ENCODE data around the gene KIF4A. TPM values are rescaled to one million over a fixed set of nuclear protein-coding genes. Genes with fewer than 3 reads are reported as not detected.
"Not testable (repeated sequence)": the region's sequence is repeated elsewhere in the genome, so short reads cannot be mapped to it uniquely, and the experiment has no call there.

KIF4A gene
- total RNA-seq, 1 donor from 2014 or later: not detected

DNA sequence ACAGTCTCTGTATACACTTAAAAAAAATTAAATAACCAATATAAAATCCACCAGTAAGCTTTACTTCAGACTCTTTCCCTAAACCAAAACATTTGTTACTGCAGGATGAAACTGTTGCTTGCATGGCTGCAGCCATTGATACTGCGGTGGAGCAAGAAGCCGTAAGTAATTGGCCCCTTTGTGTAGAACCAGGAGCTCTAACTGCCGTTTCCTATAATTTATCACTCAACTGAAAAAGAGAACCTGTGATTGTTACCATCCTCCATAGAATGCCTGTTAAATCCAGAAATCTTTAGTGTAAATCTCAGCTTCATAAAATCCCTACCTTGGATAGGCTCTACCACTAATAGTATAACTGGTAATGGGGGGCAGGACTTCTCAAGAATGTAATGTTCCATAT is 62.6 kb downstream of the KIF4A start:
- intact Hi-C loops (cut with DNase I): no loop called here

GRCh38 chrX:70353514-70353913 is 63.6 kb downstream of the KIF4A start:
- Histone ChIP-seq H3K36me3 (no peaks in the 10 kb centered on the region), H3K27ac (no peak overlapping the region), H3K4me3 (no peak overlapping the region), H3K9me3 (no peaks in the 10 kb centered on the region), H3K27me3 (no peaks in the 10 kb centered on the region), H3K4me1 (no peaks in the 10 kb centered on the region)
- no peak for DNase-seq (ENCODE audit: low spot score in 2 of 2)
- intact Hi-C loops (cut with DNase I): no loop called here
- TF ChIP-seq CTCF (IDR thresholded peaks at IDR 0.05): no peak

More for the DNA sequence above, 62.6 kb downstream of the KIF4A start:
- no peaks in the 10 kb centered on the region for H3K27me3 ChIP-seq
- no peaks in the 10 kb centered on the region for H3K9me3 ChIP-seq
- no peak for TF ChIP-seq CTCF (IDR thresholded peaks at IDR 0.05)
- H3K36me3 ChIP-seq: no peaks in the 10 kb centered on the region
- DNase-seq (ENCODE audit: low spot score in 2 of 2): no peak
- H3K4me1 ChIP-seq: no peaks in the 10 kb centered on the region
- no peak overlapping the region for H3K4me3 ChIP-seq
- H3K27ac ChIP-seq: no peak overlapping the region

DNA sequence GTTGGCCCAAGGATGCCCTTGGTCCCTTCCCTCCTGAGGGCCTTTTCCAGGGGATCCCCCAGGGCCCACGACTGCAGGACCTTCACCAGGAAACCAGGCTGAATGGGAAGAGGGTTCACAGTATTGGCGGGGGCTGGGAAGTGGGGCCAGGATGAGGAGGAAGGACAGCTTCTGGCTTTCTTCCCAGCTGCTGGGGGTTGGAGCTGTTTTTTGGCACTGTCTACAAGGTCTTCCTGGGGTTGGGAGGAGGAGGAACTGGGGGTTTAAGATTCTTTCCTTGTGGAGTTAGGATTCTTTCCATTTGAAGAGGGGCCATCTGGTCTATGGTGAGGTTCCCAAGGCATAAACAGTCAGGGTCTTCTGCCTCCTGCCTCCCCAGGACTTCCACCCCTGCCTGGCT is 64.8 kb downstream of the KIF4A start:
- H3K36me3 ChIP-seq: no peaks in the 10 kb centered on the region
- H3K9me3 ChIP-seq: no peaks in the 10 kb centered on the region
- no peaks in the 10 kb centered on the region for H3K27me3 ChIP-seq
- intact Hi-C loops (cut with DNase I): no loop called here
- DNase-seq (ENCODE audit: low spot score in 2 of 2): no peak
- H3K27ac ChIP-seq: no peak overlapping the region
- H3K4me1 ChIP-seq: no peaks in the 10 kb centered on the region
- no peak overlapping the region for H3K4me3 ChIP-seq
- no peak for TF ChIP-seq CTCF (IDR thresholded peaks at IDR 0.05)

- Histone ChIP-seq H3K9me3 (no peaks in the 10 kb centered on the region), H3K36me3 (no peaks in the 10 kb centered on the region), H3K27me3 (no peaks in the 10 kb centered on the region), H3K4me1 (no peaks in the 10 kb centered on the region), H3K27ac (no peak overlapping the region), H3K4me3 (no peak overlapping the region)
- intact Hi-C loops (cut with DNase I): no loop called here
- TF ChIP-seq CTCF (IDR thresholded peaks at IDR 0.05): no peak
- DNase-seq (ENCODE audit: low spot score in 2 of 2): no peak
These were observed 69.6 kb downstream of the KIF4A start for GRCh38 chrX:70359458-70359857.

DNA sequence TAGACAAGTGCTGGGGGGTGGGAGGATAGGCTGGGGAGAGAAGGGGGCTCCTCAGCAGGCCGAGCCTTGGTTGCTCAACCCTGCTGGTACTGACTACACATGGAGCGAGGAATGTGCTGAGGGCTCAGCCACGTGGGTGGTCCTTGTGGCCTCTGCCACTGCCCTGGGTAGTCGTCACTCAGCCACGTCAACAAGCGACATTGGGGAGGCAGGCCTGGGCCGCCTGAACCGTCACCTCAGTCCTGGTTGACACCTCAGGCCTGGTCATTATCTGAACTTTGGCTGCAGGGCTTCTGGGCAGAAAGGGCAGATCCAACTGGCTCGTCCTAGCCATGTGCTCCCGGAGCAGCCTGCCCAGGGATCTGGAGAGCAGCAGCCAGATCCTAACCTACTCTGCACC is 70.5 kb downstream of the KIF4A start:
- intact Hi-C loops (cut with DNase I): no loop called here
- H3K4me3 ChIP-seq: no peak overlapping the region
- H3K27me3 ChIP-seq: no peaks in the 10 kb centered on the region
- no peak for DNase-seq (ENCODE audit: low spot score in 2 of 2)
- no peak for TF ChIP-seq CTCF (IDR thresholded peaks at IDR 0.05)
- no peak overlapping the region for H3K27ac ChIP-seq
- H3K4me1 ChIP-seq: no peaks in the 10 kb centered on the region
- H3K9me3 ChIP-seq: no peaks in the 10 kb centered on the region
- no peaks in the 10 kb centered on the region for H3K36me3 ChIP-seq

DNA sequence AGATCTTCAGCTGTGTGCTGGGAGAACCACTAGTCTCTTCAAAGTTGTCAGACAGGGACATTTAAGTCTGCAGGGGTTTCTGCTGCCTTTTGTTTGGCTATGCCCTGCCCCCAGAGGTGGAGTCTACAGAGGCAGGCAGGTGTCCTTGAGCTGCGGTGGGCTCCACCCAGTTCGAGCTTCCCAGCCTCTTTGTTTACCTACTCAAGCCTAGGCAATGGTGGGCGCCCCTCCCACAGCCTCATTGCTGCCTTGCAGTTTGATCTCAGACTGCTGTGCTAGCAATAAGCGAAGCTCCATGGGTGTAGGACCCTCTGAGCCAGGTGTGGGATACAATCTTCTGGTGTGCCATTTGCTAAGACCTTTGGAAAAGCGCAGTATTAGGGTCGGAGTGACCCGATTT is 78.8 kb downstream of the KIF4A start:
- H3K27me3 ChIP-seq; H3K4me1 ChIP-seq; DNase-seq (ENCODE audit: low spot score in 2 of 2); H3K4me3 ChIP-seq; H3K36me3 ChIP-seq; H3K27ac ChIP-seq; H3K9me3 ChIP-seq; intact Hi-C loops (cut with DNase I): not testable (repeated sequence)
